Activated T-helper 2 cell treated with anti-CD3 and anti-CD28 coated beads, Interferon-gamma antibody, Interleukin-2, Interleukin-4, amounts not matched to agents 10 μg/mL and 5 μg/mL and 100 μg/mL, durations not matched to agents 14 hours and 24 hours and 36 hours (primary cell): ENCODE results near the gene KRTAP10-8. TPM values are rescaled to one million over a fixed set of nuclear protein-coding genes. Genes with fewer than 3 reads are reported as not detected.
A peak's percentile ranks its signal among the peaks of the same experiment; 100 is the strongest.
"Not testable (repeated sequence)": the region's sequence is repeated elsewhere in the genome, so short reads cannot be mapped to it uniquely, and the experiment has no call there.

Experiments
- DNase-seq: peaks from one replicate; pipeline ENCODE4 v3.0.0; 2021; ENCODE audit warnings: low spot score
- H3K27ac Mint-ChIP-seq: one replicate; pipeline ENCODE4 v1.8.0; 2021; ENCODE audit warnings: mixed read lengths
- H3K27me3 Mint-ChIP-seq: one replicate; pipeline ENCODE4 v1.8.0; 2021; ENCODE audit warnings: low read depth, mixed read lengths
- H3K36me3 Mint-ChIP-seq: one replicate; pipeline ENCODE4 v1.8.0; 2021; ENCODE audit warnings: low read depth, mixed read lengths
- H3K4me1 Mint-ChIP-seq: one replicate; pipeline ENCODE4 v1.8.0; 2021; ENCODE audit warnings: low read depth, mixed read lengths
- H3K4me3 Mint-ChIP-seq: one replicate; pipeline ENCODE4 v1.8.0; 2021; ENCODE audit warnings: low read depth, mild to moderate bottlenecking, moderate library complexity, mixed read lengths
- H3K9me3 Mint-ChIP-seq: one replicate; pipeline ENCODE4 v1.8.0; 2021; ENCODE audit warnings: mixed read lengths
- intact Hi-C: fragments of 100-400 bp; cut with micrococcal nuclease; formaldehyde crosslinking; loops from one replicate; pipeline ENCODE4 v1.15.1; 2023
- total RNA-seq: library from RNA; stranded (reverse); gene quantifications from 2 replicates; pipeline ENCODE4 v1.2.3, GENCODE V29; 2022

Gene KRTAP10-8
- total RNA-seq, 1 donor from 2014 or later, result not detected

- H3K4me3 Mint-ChIP-seq, H3K36me3 Mint-ChIP-seq, H3K27me3 Mint-ChIP-seq, intact Hi-C loops, H3K27ac Mint-ChIP-seq, H3K4me1 Mint-ChIP-seq, DNase-seq: not testable (repeated sequence)
- peaks cover 38% of the 10 kb centered on the region for H3K9me3 Mint-ChIP-seq
These were observed 1.6 kb upstream of the KRTAP10-8 start for GRCh38 chr21:44610157-44610843.

GRCh38 chr21:44611551-44611950 lies 328 bp upstream of the KRTAP10-8 start:
- no peak for DNase-seq
- H3K36me3 Mint-ChIP-seq, result no peaks in the 10 kb centered on the region
- no peak overlapping the region for H3K27ac Mint-ChIP-seq
- intact Hi-C loops, result no loop called here
- H3K9me3 Mint-ChIP-seq, result peaks cover 35% of the 10 kb centered on the region
- H3K27me3 Mint-ChIP-seq, result peaks cover 1% of the 10 kb centered on the region
- no peaks in the 10 kb centered on the region for H3K4me1 Mint-ChIP-seq
- no peak overlapping the region for H3K4me3 Mint-ChIP-seq

GRCh38 chr21:44612669-44613229 lies 870 bp downstream of the KRTAP10-8 start:
- no peak overlapping the region for H3K27ac Mint-ChIP-seq
- no peaks in the 10 kb centered on the region for H3K27me3 Mint-ChIP-seq
- no peak overlapping the region for H3K4me3 Mint-ChIP-seq
- H3K9me3 Mint-ChIP-seq, result peaks cover 34% of the 10 kb centered on the region
- no peaks in the 10 kb centered on the region for H3K36me3 Mint-ChIP-seq
- intact Hi-C loops, result no loop called here
- no peak for DNase-seq
- no peaks in the 10 kb centered on the region for H3K4me1 Mint-ChIP-seq

GRCh38 chr21:44613386-44614155 lies 1.7 kb downstream of the KRTAP10-8 start:
- H3K4me3 Mint-ChIP-seq, result no peak overlapping the region
- no peaks in the 10 kb centered on the region for H3K27me3 Mint-ChIP-seq
- peaks cover 36% of the 10 kb centered on the region for H3K9me3 Mint-ChIP-seq
- intact Hi-C loops, result no loop called here
- H3K27ac Mint-ChIP-seq, result no peak overlapping the region
- DNase-seq, result no peak
- H3K4me1 Mint-ChIP-seq, result peaks cover under 1% of the 10 kb centered on the region
- no peaks in the 10 kb centered on the region for H3K36me3 Mint-ChIP-seq

GRCh38 chr21:44614161-44614631 lies 2.3 kb downstream of the KRTAP10-8 start:
- Mint-ChIP-seq H3K4me1 (peaks cover 7% of the 10 kb centered on the region), H3K9me3 (peaks cover 37% of the 10 kb centered on the region), H3K36me3 (peaks cover 6% of the 10 kb centered on the region), H3K27me3 (no peaks in the 10 kb centered on the region), H3K4me3 (no peak overlapping the region), H3K27ac (no peak overlapping the region)
- intact Hi-C loops, result no loop called here
- DNase-seq, result no peak

- no peak for DNase-seq
- peaks cover 8% of the 10 kb centered on the region for H3K4me1 Mint-ChIP-seq
- H3K9me3 Mint-ChIP-seq, result peaks cover 37% of the 10 kb centered on the region
- intact Hi-C loops, result no loop called here
- peaks cover 14% of the 10 kb centered on the region for H3K36me3 Mint-ChIP-seq
- H3K27ac Mint-ChIP-seq, result no peak overlapping the region
- no peak overlapping the region for H3K4me3 Mint-ChIP-seq
- no peaks in the 10 kb centered on the region for H3K27me3 Mint-ChIP-seq
These were observed 3.1 kb downstream of the KRTAP10-8 start for GRCh38 chr21:44614961-44615391.

GRCh38 chr21:44615466-44615865 lies 3.6 kb downstream of the KRTAP10-8 start:
- intact Hi-C loops, result no loop called here
- DNase-seq, result no peak
- no peak overlapping the region for H3K4me3 Mint-ChIP-seq
- peaks cover 8% of the 10 kb centered on the region for H3K4me1 Mint-ChIP-seq
- H3K36me3 Mint-ChIP-seq, result peaks cover 17% of the 10 kb centered on the region
- peaks cover 37% of the 10 kb centered on the region for H3K9me3 Mint-ChIP-seq
- no peak overlapping the region for H3K27ac Mint-ChIP-seq
- no peaks in the 10 kb centered on the region for H3K27me3 Mint-ChIP-seq

- intact Hi-C loops, result no loop called here
- peaks cover 36% of the 10 kb centered on the region for H3K9me3 Mint-ChIP-seq
- no peak overlapping the region for H3K27ac Mint-ChIP-seq
- no peak overlapping the region for H3K4me3 Mint-ChIP-seq
- H3K27me3 Mint-ChIP-seq, result no peaks in the 10 kb centered on the region
- peaks cover 22% of the 10 kb centered on the region for H3K36me3 Mint-ChIP-seq
- no peak for DNase-seq
- peaks cover 8% of the 10 kb centered on the region for H3K4me1 Mint-ChIP-seq
These were observed 4.2 kb downstream of the KRTAP10-8 start for GRCh38 chr21:44615911-44616590.

- H3K36me3 Mint-ChIP-seq, result peaks cover 22% of the 10 kb centered on the region
- peaks cover 31% of the 10 kb centered on the region for H3K9me3 Mint-ChIP-seq
- H3K27ac Mint-ChIP-seq, result no peak overlapping the region
- H3K27me3 Mint-ChIP-seq, result no peaks in the 10 kb centered on the region
- H3K4me3 Mint-ChIP-seq, result no peak overlapping the region
- intact Hi-C loops, result no loop called here
- peaks cover 8% of the 10 kb centered on the region for H3K4me1 Mint-ChIP-seq
- no peak for DNase-seq
These were observed 4.7 kb downstream of the KRTAP10-8 start for GRCh38 chr21:44616591-44616926.

- H3K27me3 Mint-ChIP-seq, result no peaks in the 10 kb centered on the region
- H3K9me3 Mint-ChIP-seq, result peaks cover 30% of the 10 kb centered on the region
- H3K4me1 Mint-ChIP-seq, result peaks cover 8% of the 10 kb centered on the region
- intact Hi-C loops, result no loop called here
- H3K27ac Mint-ChIP-seq, result no peak overlapping the region
- no peak overlapping the region for H3K4me3 Mint-ChIP-seq
- peaks cover 22% of the 10 kb centered on the region for H3K36me3 Mint-ChIP-seq
- no peak for DNase-seq
These were observed 5.2 kb downstream of the KRTAP10-8 start for GRCh38 chr21:44617071-44617501.

GRCh38 chr21:44618504-44618903 lies 6.6 kb downstream of the KRTAP10-8 start:
- H3K27me3 Mint-ChIP-seq, result no peaks in the 10 kb centered on the region
- no peak for DNase-seq
- H3K27ac Mint-ChIP-seq, result peak overlapping the region; percentile 70
- intact Hi-C loops, result no loop called here
- peaks cover 39% of the 10 kb centered on the region for H3K9me3 Mint-ChIP-seq
- H3K4me3 Mint-ChIP-seq, result no peak overlapping the region
- peaks cover 22% of the 10 kb centered on the region for H3K36me3 Mint-ChIP-seq
- H3K4me1 Mint-ChIP-seq, result peaks cover 8% of the 10 kb centered on the region

- intact Hi-C loops, result no loop called here
- H3K4me1 Mint-ChIP-seq, result peaks cover 8% of the 10 kb centered on the region
- H3K4me3 Mint-ChIP-seq, result peak overlapping the region; percentile 2
- H3K36me3 Mint-ChIP-seq, result peaks cover 22% of the 10 kb centered on the region
- peak overlapping the region; percentile 70 for H3K27ac Mint-ChIP-seq
- DNase-seq, result peak; percentile 34
- peaks cover under 1% of the 10 kb centered on the region for H3K27me3 Mint-ChIP-seq
- H3K9me3 Mint-ChIP-seq, result peaks cover 43% of the 10 kb centered on the region
These were observed 7.0 kb downstream of the KRTAP10-8 start for GRCh38 chr21:44618909-44619308.
